ENCODE data around the gene RAB13.

The RAB13 gene

DNA sequence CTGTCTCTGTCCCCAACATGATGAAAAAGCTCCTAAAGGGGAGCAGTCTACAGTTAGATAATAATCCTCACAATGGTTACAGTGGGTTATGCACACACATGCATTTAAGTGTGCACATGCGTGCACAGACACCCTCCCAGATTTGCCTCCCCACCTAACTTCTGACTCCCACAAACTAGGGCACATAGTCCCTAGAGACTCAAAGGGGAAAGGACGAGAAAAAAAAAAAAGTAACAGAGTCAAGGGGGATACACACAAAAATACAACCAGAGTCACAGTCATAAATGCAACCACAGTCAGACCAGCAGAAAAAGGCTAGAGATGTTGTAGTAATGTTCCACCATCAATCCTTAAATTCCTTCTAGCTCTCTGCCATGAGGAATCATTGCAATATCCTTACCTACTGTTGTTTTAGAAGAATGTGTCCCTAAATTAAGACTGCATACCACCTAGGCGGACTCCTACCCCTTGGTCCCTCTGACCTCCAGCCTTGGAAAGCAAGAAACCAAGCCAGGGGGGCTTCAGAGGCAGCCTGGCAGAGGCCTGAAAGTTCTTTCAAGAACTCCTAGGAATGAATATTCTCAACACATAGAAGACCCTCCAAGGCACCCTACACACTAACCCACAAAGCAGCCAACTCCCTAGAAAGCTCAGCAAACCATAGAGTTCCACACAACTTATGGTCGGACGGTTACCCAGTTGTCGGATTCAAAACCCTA is 29.0 kb downstream of the RAB13 start:
- no peak for DNase-seq (ENCODE audit: low spot score)

DNA sequence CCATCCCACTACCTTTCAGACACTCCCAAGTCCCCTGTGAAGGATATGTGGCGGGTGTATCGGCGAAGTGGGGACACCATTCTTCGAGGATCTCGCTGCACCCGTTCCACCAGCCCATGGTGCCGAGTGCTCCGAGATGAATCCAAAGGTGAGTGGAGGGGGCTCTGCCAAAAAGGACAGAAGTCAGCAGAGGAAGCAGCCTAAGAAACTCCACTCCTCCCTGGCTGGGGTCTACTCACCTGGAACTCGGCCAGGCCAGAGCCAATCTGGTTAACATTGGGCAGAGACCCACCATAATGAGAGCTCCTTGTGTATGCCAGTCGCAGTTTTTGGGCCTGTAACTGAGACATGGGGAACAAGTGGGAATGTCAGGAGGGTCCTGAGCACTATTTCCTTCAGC is 31.3 kb downstream of the RAB13 start:
- no peak for DNase-seq (ENCODE audit: low spot score)

DNA sequence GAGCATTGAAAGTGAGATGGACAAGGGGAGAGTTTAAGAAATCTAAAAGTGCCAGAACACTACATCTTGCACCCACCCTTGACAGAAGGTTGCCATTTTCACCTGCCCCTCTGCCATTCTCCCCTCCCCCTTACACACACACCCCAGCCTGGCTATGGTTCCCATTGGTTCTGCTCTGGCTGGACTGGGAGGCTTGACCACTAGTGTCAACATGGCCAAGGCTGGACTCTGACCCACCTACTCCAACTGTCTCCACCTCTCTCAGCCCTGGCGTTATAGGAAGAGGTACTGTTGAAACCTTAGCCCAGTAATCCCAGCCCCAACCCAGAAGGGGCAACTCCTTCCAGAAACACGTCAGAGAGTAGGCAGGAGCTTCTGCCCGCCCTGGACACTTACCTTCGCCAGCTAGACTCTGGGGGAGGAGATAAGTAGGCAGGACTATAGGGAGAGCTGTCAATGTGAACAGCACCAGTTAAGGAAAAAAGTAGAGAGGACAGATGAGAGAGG is 32.2 kb downstream of the RAB13 start:
- DNase-seq (ENCODE audit: low spot score), result no peak

DNA sequence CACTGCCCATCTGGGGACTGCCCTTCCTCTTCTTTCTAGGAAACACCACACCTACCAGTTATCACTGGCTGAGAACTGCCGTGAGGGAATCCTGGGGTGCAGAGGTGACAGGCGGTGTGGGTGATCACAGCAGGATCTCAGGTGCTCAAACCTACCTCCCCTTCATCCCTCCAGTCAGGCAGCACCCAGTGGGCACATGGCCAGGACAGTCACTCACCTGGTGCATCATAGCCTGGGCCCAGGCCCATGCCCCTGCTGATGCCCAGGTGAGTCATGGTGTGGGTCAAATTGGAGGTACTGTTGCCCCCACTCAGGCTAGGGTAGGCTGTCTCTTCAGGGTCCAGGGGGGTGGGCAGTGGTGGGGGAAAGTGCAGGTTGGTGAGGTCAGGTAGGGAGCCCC is 34.3 kb downstream of the RAB13 start:
- DNase-seq (ENCODE audit: low spot score), result no peak

DNA sequence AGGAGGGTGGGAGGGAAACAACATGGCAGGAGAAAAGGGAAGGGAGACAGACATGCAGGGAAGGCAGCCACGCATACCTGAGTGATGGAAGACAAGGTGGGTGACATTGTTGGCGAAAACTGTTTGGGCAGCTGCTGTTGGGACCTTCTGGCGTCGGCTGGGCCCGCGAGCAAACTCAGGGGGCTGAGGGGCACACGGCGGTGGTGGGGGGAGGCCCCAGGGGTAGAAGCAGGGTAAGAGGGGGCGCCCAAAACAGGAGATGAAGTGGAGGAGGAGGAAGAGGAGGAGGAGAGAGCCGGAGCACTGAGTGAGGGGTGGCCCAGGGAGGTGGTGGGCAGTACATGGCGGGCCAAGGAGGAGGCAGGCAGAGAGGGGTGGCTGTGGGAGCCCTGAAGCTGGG is 35.0 kb downstream of the RAB13 start:
- no peak for DNase-seq (ENCODE audit: low spot score)

DNA sequence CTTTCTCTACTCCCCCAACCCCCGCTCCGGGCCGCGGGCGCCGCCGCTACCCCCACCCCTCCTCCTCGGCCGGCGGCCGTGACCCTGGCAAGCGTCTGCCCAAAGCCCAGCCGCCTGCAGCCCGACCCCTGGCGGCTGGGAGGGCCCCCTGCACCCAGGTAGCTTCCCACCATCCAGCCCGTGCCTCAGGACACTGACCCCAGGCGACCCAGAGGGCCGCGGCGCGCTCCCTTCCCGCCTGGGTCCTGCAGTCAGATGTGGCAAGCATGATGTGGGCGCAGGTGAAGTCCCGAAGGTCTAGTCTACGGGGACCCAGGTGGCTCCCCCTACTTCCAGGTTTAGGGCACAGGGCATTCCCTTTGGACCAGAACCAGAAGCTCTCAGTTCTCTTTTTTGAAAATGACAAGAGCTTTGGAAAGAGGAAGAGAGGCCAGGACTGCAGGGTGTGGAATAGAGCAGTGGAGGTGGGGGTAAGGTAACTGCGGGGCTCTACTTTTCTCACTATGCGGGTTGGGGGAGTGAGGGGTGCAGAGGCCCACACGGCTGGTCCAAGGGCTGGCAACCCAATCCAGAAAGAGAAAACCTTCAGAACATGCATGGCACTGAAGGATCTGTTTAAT is 39.4 kb downstream of the RAB13 start, which contains the start of gene DENND4B:
TSS of gene DENND4B (minus strand) at position 97 of the 620 bp plus-strand sequence. CDS start 2,344 bp downstream, outside the sequence.
- DNase-seq (ENCODE audit: low spot score), result peak; percentile 97

DNA sequence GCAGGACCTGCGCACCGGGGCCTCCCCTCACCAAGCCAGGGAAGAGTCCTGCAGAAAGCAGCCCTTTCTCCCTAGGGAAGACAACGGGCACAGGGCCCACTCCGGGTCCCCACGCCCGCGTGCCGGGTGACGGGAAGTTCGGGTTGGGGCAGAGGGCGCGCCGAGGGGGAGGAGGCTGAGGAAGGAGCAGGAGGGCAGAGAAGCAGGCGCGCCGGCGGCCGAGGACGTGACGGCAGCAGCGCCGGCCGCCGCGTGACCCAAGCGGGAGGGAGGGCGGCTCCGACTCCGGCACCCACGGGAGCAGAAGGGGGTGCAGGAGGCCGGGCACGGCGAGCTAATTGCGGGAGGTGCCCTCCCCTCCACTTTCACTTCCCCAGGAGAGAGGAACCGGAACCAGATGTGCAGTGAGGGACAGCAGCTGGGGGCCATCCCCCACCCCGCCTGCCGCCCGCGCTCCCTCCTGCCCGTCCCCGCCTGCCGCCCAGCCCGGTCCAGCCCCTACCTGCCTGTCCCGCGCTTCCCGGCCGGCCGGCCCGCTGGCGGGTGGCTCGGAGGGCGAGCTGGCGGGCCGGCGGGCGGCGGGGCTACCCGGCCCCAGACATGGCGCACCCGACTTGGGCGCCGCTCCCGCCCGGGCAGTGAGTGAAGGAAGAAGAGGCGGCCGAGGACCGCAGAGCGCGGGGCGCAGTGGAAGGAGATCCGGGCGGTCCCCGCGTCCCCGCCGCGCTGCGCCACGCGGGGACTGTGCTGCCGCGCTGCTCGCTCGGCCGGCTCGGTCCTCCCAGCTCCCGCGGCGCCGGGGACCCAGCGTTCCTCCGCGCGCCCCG is 40.1 kb downstream of the RAB13 start:
- DNase-seq (ENCODE audit: low spot score), result peak; percentile 90

DNA sequence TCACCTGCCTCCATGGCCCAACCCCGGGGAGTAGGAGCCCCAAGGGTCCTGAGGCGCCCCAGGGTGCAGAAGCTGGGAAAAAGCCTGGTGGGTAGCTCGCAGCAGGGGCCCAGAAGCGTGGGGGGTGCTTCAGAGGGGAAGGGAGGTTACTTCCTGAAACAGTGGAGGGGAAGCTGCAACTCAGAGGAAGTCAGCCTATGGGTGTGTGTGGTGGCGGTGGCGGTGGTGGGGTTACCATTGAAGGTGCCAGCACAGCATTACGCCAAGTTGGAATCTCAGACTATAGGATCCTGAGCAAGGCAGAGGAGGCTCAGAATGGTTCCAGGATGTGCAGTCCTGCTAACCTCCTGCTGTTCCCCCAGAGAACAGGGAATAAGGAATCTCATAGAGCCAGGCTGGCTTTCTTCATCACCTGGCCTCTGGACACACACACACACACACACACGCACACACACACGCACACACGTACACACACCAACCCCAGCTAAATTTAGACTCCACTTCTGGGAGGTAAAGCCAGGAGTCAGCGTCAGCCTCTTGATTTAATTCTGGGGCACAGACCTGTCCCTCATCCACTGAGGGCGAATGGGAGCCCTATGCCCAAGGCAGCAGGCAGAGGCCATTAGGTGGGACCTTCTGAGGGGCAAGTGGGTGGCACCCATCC is 40.9 kb downstream of the RAB13 start:
- DNase-seq (ENCODE audit: low spot score), result peak; percentile 38

DNA sequence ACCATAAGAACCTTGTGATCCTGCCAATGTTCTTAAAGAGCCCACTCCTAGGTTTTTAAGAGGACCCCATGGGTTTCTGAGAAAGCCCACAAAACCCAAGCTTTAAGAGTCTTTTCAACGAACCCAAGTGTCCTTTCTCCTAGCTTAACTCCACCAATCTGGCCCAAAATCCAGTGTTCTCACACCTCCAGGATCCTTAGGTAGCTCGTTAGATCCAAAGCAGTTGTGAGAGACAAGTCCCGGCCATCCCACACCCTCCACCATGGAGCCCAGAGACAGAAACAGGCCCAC is 41.4 kb downstream of the RAB13 start:
- DNase-seq (ENCODE audit: low spot score), result no peak

DNA sequence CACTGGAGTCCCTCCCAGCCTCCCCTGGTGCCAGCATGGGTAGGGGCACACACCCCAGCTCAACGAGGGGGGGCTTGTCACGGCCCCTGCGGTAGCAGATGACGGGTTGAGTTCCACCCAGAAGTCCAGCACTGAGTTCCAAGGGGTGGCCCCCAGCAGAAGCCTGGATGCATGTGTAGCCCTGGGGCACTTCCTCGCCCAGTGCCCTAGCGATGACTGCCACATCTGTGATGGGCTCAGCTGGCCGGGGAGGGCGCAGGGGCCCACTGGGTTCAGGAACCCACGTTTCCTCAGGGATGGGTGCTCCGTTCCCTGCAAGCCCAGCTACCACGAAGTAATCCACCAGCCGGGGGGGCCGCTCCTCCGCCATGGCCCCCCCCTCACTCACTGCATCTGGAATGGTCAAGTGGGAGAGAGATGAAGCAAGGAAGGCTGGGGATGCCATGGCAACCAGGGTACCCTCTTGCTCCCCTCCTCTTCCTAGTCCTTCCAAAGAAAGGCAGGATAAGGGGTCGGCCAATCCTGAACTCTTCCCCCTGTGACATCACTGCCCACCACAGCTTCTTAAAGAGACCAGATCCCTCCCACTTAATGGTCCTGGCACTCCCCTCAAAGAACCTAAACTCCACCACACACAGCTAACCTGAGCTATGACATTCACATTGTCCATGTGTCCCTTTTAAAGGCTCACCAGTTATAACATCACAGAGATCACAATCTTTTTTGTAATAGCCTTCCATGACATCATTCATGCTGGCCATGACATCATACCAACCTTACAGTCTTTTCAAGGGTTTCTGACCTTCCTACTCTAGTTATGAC is 41.9 kb downstream of the RAB13 start:
- no peak for DNase-seq (ENCODE audit: low spot score)

DNA sequence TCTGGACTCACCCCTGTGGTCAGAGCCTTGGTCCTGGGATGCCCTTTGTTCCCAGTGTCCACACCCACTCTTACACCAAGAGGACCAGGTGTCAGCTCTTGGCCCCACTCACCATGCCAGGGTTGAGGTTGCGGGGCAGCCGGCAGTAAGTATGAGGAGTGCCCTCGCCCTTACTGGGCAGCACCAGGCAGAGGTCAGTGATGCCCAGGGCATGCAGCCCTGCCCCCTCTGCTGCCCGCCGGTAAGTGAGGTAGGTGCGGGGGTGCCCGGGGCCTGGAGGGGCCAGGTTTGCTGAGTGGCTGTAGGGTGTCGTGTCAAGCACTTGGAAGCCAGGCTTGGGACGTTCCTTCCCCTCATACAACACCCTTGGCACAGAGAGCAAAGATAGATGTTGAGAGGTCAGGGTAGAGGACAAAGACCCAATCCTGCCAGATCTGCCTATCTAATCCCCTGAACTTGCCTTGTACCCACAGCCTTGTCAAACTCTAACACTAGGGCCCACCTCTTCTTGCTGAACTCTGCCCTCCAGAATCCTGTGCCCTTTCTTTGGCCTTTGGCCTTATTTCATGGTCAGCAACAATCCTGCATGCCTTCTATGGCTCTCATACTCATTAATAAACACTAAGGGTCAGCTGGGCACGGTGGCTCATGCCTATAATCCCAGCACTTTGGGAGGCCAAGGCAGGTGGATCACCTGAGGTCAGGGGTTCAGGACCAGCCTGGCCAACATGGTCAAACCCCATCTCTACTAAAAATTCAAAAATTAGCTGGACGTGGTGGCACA is 43.2 kb downstream of the RAB13 start:
- DNase-seq (ENCODE audit: low spot score), result no peak

DNA sequence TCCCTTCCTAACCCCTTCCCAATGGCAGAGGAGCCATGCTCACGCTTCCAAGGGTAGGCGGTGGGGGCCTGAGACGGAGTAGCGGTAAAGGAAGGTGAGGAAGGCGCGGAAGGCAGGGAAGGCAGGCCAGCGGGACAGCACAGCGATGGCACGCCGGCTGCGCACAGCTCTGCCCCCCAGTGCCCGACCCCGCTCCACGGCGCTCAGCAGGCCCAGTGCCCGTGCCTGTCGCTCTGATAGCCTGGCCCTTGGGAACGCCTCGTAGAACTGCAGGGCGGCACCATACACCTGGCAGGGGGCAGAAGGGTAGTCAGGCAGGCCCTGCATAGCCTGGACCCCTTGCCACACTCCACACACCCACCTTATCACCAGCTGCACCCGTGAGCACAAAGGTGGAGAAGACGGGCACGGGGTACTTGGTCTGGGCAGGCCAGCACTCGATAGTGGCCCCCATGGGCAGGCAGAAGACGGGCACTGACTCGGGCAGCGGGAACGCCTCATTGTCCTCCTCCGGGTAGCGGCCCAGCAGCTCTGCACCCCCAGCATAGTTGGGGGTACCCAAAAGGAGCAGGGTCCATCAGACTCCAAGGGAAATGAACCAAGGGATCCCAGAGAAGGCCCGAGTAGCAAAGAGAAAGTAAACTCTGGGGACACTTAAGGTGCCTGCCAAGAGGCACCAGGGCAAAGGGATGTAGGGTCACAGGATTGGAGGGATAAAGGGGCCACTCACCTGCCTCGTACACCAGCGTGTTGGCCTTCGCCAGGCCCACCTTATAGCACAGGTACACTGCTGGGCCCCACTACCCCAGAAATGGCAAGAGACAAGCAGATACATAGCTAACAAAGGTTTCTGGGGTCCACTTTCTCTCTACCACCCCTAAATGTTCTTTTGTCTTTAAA is 44.1 kb downstream of the RAB13 start:
- no peak for DNase-seq (ENCODE audit: low spot score)

DNA sequence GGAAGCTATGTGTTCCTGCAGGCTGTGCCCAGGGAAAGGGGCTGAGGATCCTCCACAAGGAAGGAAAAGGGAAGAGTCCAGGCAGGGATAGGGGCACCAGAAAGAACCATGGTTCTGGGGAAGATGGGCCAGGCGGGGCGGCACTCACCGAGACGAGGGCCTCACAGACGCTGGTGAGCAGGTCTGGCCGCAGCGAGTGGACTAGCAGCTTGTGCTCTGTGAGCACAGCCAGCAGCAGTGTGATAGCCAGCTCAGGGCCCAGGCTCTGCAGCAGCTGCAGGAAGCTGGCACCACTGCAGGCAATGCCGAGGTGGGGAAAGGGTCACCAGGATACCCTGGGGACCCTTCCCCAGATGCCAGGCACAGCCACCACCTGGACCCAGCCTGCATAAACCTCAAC is 45.4 kb downstream of the RAB13 start:
- no peak for DNase-seq (ENCODE audit: low spot score)

DNA sequence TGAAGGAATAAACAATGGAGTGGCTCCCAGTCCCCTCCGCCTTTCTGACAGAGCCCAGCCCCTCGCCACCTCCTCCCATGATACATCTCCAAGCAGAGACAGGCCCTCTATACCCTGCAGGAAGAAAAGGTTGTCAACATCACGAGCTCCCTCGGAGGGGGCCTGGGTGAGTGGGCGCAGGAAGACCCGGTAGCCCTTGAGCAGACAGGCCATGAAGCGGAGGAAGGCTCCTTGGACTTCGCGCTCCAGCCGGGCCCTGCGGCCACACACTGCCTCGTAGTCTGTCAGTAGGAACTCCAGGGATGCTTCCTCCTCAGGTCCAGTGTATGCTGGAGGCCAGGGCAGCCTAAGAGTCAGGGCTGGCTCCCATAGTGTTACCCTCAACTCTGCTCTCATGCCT is 46.7 kb downstream of the RAB13 start:
- no peak for DNase-seq (ENCODE audit: low spot score)

DNA sequence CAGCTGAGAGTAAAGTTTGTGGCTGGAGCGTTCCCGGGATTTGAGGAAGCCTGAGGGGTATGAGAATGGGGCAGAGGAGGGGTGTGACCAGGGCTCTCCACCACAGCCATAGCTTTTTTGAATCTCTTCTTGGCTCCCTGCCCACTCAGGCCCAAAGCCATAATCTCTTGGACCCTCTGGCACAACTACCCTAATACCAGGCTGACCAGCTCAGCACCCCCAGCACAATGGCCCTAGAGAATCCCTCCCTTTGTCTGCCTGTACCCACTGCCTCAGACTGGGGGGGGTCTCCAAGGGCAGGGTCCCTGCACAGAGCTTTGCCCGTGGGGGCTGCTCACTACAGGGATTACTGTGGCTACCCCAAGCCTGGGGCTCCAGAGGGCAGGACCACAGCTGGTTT is 47.1 kb downstream of the RAB13 start:
- DNase-seq (ENCODE audit: low spot score), result no peak

DNA sequence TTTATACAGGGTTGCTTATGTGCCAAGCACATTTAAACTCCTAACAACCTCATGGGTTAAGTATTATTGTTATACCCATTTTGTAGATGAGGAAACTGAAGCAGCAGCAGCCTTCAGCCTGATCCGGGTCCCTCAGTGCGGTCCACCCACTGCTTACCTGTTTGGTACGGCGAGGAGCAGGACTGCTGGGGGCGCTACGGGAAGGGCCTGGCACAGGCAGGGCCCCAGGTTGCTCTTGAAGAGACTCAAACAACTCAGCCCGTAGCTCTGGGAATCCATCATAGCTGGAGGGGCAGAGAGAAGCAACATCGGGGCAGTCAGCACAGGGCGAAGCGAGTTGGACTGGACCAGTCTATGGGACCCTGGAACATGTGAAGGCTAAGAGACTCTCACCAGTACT is 48.8 kb downstream of the RAB13 start:
- DNase-seq (ENCODE audit: low spot score), result no peak

DNA sequence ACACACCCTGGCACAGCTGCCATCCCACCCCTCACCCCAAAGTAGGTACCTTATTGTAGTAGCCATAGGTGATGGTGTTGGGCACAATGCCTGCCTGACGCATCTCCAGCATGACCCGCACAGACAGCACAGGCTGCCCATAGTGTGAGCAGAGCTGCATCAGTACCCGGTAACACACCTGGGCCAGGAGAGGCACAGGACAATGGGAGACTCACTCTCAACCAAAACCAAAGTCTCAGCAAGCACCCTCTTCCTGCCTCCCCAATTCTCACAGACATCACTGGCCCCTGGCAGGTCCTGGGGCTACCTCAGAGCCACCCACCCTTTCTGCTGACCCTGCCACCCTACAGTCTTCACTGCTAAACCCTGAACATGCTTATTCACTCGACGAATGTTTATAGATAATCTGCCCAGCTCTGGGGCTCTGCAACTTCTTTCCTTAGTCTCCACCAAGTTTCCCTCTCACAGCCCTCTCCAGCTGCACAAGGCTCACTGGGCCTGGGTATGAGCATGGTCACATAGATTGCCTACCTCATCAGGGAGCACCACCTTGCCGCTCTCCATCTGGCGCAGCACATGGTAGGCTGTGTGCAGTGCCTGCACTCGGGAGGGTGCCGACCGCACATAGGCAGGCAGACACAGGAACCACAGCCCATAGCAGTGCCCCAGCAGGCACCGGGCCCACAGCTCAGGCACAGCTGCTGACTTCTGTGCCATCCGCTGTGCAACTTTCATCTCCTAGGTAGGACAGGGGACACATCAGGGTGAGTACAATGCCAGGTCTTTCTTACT is 49.9 kb downstream of the RAB13 start:
- no peak for DNase-seq (ENCODE audit: low spot score)

DNA sequence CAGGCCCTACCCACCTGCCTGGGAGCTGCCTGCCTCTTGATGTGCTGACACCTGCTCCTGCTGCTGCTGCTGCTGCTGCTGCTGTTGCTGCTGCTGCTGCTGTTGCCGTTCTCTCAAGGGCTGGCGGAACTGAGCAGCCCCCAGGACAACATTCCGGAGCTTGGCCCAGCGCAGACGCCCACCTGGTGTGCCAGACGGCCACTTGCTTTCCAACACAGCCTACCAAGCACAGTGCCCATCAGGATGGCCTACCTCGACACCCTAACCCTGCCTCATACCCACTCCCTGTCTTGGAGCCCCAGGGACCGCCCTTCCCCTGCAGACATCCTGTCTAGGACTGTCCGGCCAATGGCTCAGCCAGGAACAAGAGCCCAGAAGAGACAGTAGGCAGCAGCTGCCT is 51.4 kb downstream of the RAB13 start:
- no peak for DNase-seq (ENCODE audit: low spot score)

DNA sequence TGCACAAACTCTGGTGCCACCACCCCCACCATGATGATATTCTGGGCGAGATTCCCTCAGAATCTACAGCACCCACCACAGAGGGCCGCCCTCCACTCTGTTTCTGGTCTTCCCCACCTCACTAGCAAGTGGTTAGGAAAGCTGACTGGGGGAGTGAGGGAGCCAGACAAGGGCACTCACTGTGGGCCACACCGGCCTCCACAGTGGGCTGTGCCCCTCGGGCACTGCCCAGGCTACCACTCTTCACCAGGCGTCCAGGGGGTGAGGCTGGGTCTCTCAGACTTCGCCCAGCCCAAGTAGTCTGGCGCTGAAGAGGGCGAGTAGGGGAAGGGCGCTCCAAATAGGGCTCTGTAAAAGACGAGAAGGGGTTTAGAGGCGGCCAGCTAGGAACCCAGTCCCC is 52.2 kb downstream of the RAB13 start:
- no peak for DNase-seq (ENCODE audit: low spot score)

Data from AG20443 (cell line).